NB4 (cell line): ENCODE data around the gene PPP1R9A.
A peak's percentile ranks its signal among the peaks of the same experiment; 100 is the strongest.

Experiments used
- DNase-seq: peaks from one replicate; pipeline ENCODE4 v3.0.0; 2010; ENCODE audit warnings: low read depth
- H3K4me3 ChIP-seq: one replicate; pipeline ENCODE4 v1.5.1; 2011; ENCODE audit warnings: mild to moderate bottlenecking, low read depth, low read length, moderate library complexity
- CTCF ChIP-seq: IDR thresholded peaks from one replicate; pipeline ENCODE4 v1.5.1; 2012; ENCODE audit warnings: low read depth, low read length
- MAX ChIP-seq: IDR thresholded peaks from 2 replicates; pipeline ENCODE4 v1.6.1; 2011; ENCODE audit warnings: low read depth, low read length
- MYC ChIP-seq: IDR thresholded peaks from 2 replicates; pipeline ENCODE4 v1.6.1; 2011; ENCODE audit warnings: low read depth, low read length
- POLR2A ChIP-seq: IDR thresholded peaks from 2 replicates; pipeline ENCODE4 v1.6.1; 2011; ENCODE audit warnings: mild to moderate bottlenecking; ENCODE audit not compliant: insufficient read length; ENCODE audit errors: extremely low read depth

PPP1R9A gene

GRCh38 chr7:95028683-95029082, 121.3 kb downstream of the PPP1R9A start:
- DNase-seq, result no peak
- TF ChIP-seq MYC (no peak), MAX (no peak), CTCF (no peak), POLR2A (no peak)
- H3K4me3 ChIP-seq, result no peak overlapping the region

DNA sequence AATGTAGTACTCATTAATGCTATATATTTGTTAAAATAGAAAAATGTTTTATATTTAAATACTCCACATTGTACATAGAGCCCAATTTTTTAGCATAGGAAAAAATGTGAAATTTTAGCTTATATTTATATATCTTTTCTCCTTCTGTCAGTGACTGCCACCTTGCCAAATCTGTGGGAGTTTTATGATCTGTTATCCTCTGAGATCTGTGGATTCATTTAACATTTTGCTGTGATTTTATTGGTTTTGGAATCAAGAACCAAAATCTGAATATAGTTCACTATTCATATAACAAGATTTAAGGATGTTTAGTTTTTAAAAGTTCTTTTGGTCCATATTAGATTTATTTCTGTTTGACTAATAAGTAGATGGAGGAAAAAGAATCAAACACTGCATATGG, 127.9 kb downstream of the PPP1R9A start:
- TF ChIP-seq POLR2A (no peak), MYC (no peak), MAX (no peak), CTCF (no peak)
- no peak for DNase-seq
- H3K4me3 ChIP-seq, result no peak overlapping the region

DNA sequence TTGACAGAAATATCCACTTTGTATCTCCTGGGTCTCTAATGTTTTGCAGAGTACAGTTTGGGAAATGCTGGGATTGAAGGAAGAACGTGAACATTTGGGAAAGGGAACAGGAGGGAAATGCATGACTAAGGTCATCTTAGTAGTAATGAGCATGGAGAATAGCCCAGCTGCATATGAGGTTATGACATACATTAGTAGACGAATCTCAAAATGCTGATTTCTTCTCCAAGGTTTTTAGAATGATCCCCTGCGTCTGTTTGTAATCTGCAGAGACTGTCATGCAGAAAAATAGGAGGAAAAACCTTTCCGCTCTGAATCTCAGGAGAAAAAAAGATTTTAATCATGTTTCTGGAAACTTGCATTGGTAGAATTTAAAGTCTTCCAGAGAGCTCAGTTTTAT, 133.6 kb downstream of the PPP1R9A start:
- H3K4me3 ChIP-seq, result no peak overlapping the region

GRCh38 chr7:95045236-95045923, 138.0 kb downstream of the PPP1R9A start:
- DNase-seq, result peak; percentile 30
- no peak overlapping the region for H3K4me3 ChIP-seq
- TF ChIP-seq MYC (no peak), CTCF (no peak), MAX (no peak), POLR2A (no peak)

More for the DNA sequence above, 133.6 kb downstream of the PPP1R9A start:
- TF ChIP-seq POLR2A (no peak), CTCF (no peak), MAX (no peak), MYC (no peak)
- DNase-seq, result no peak

GRCh38 chr7:95046494-95047240, 139.3 kb downstream of the PPP1R9A start:
- TF ChIP-seq CTCF (no peak), POLR2A (no peak), MAX (no peak), MYC (no peak)
- no peak for DNase-seq
- no peak overlapping the region for H3K4me3 ChIP-seq
